Measurements from ENCODE around the gene KATNAL2.

The KATNAL2 gene

GRCh38 chr18:47035156-47035671, 117.8 kb downstream of the KATNAL2 start, which contains the start of gene ELOA2:
Gene ELOA2 (minus strand): TSS chr18:47035621. CDS start chr18:47035264, 357 bp downstream.
- Histone ChIP-seq H3K27me3 (ENCODE audit: control insufficient read depth in 1 of 2, insufficient read depth in 2 of 2, low read length in 2 of 2) (no peaks in the 10 kb centered on the region), H3K9ac (ENCODE audit: low read length in 2 of 2) (no peak within 1 kb of the TSS), H3K36me3 (ENCODE audit: control insufficient read depth in 2 of 2, insufficient read depth in 2 of 2, low read length in 2 of 2) (no peaks in the 10 kb centered on the region)

GRCh38 chr18:47036298-47036874, 119.0 kb downstream of the KATNAL2 start:
- Histone ChIP-seq H3K9ac (ENCODE audit: low read length in 2 of 2) (no peak overlapping the region), H3K27me3 (ENCODE audit: control insufficient read depth in 1 of 2, insufficient read depth in 2 of 2, low read length in 2 of 2) (no peaks in the 10 kb centered on the region), H3K36me3 (ENCODE audit: control insufficient read depth in 2 of 2, insufficient read depth in 2 of 2, low read length in 2 of 2) (no peaks in the 10 kb centered on the region), H3K27ac (ENCODE audit: low read length) (no peak overlapping the region), H3K4me1 (ENCODE audit: control insufficient read depth, insufficient read depth, low read length) (no peaks in the 10 kb centered on the region), H3K9me3 (ENCODE audit: control insufficient read depth in 2 of 2, low read length in 2 of 2) (no peaks in the 10 kb centered on the region), H3K4me3 (ENCODE audit: low read length in 2 of 2) (no peak overlapping the region)

More at GRCh38 chr18:47035156-47035671, 117.8 kb downstream of the KATNAL2 start, which contains the start of gene ELOA2:
- Histone ChIP-seq H3K9me3 (ENCODE audit: control insufficient read depth in 2 of 2, low read length in 2 of 2) (no peaks in the 10 kb centered on the region), H3K4me3 (ENCODE audit: low read length in 2 of 2) (no peak within 1 kb of the TSS), H3K27ac (ENCODE audit: low read length) (no peak within 1 kb of the TSS), H3K4me1 (ENCODE audit: control insufficient read depth, insufficient read depth, low read length) (no peaks in the 10 kb centered on the region)

- Histone ChIP-seq H3K9me3 (ENCODE audit: control insufficient read depth in 2 of 2, low read length in 2 of 2) (no peaks in the 10 kb centered on the region), H3K4me1 (ENCODE audit: control insufficient read depth, insufficient read depth, low read length) (no peaks in the 10 kb centered on the region), H3K36me3 (ENCODE audit: control insufficient read depth in 2 of 2, insufficient read depth in 2 of 2, low read length in 2 of 2) (no peaks in the 10 kb centered on the region), H3K9ac (ENCODE audit: low read length in 2 of 2) (no peak overlapping the region), H3K4me3 (ENCODE audit: low read length in 2 of 2) (no peak overlapping the region), H3K27ac (ENCODE audit: low read length) (no peak overlapping the region), H3K27me3 (ENCODE audit: control insufficient read depth in 1 of 2, insufficient read depth in 2 of 2, low read length in 2 of 2) (no peaks in the 10 kb centered on the region)
Observed at GRCh38 chr18:47036927-47037578, 119.7 kb downstream of the KATNAL2 start.

- no peaks in the 10 kb centered on the region for H3K9me3 ChIP-seq (ENCODE audit: control insufficient read depth in 2 of 2, low read length in 2 of 2)
Observed at GRCh38 chr18:47040982-47041381, 123.6 kb downstream of the KATNAL2 start.

GRCh38 chr18:47050468-47050867, 133.1 kb downstream of the KATNAL2 start:
- no peak overlapping the region for H3K9ac ChIP-seq (ENCODE audit: low read length in 2 of 2)
- H3K36me3 ChIP-seq (ENCODE audit: control insufficient read depth in 2 of 2, insufficient read depth in 2 of 2, low read length in 2 of 2): no peaks in the 10 kb centered on the region
- H3K27ac ChIP-seq (ENCODE audit: low read length): no peak overlapping the region
- H3K9me3 ChIP-seq (ENCODE audit: control insufficient read depth in 2 of 2, low read length in 2 of 2): no peaks in the 10 kb centered on the region
- H3K4me1 ChIP-seq (ENCODE audit: control insufficient read depth, insufficient read depth, low read length): no peaks in the 10 kb centered on the region
- peaks cover 0 to 3% of the 10 kb centered on the region in 2 donors for H3K27me3 ChIP-seq (ENCODE audit: control insufficient read depth in 1 of 2, insufficient read depth in 2 of 2, low read length in 2 of 2)
- no peak overlapping the region for H3K4me3 ChIP-seq (ENCODE audit: low read length in 2 of 2)

More at GRCh38 chr18:47040982-47041381, 123.6 kb downstream of the KATNAL2 start:
- Histone ChIP-seq H3K4me1 (ENCODE audit: control insufficient read depth, insufficient read depth, low read length) (no peaks in the 10 kb centered on the region), H3K9ac (ENCODE audit: low read length in 2 of 2) (no peak overlapping the region), H3K27ac (ENCODE audit: low read length) (no peak overlapping the region), H3K36me3 (ENCODE audit: control insufficient read depth in 2 of 2, insufficient read depth in 2 of 2, low read length in 2 of 2) (no peaks in the 10 kb centered on the region), H3K27me3 (ENCODE audit: control insufficient read depth in 1 of 2, insufficient read depth in 2 of 2, low read length in 2 of 2) (no peaks in the 10 kb centered on the region), H3K4me3 (ENCODE audit: low read length in 2 of 2) (no peak overlapping the region)

- H3K9me3 ChIP-seq (ENCODE audit: control insufficient read depth in 2 of 2, low read length in 2 of 2): no peaks in the 10 kb centered on the region
- H3K27me3 ChIP-seq (ENCODE audit: control insufficient read depth in 1 of 2, insufficient read depth in 2 of 2, low read length in 2 of 2): no peaks in the 10 kb centered on the region
- H3K4me1 ChIP-seq (ENCODE audit: control insufficient read depth, insufficient read depth, low read length): no peaks in the 10 kb centered on the region
- no peaks in the 10 kb centered on the region for H3K36me3 ChIP-seq (ENCODE audit: control insufficient read depth in 2 of 2, insufficient read depth in 2 of 2, low read length in 2 of 2)
- H3K27ac ChIP-seq (ENCODE audit: low read length): no peak overlapping the region
- no peak overlapping the region for H3K9ac ChIP-seq (ENCODE audit: low read length in 2 of 2)
- no peak overlapping the region for H3K4me3 ChIP-seq (ENCODE audit: low read length in 2 of 2)
Observed at GRCh38 chr18:47054369-47054768, 137.0 kb downstream of the KATNAL2 start.

GRCh38 chr18:47062471-47062870, 145.1 kb downstream of the KATNAL2 start:
- H3K9ac ChIP-seq (ENCODE audit: low read length in 2 of 2): no peak overlapping the region
- H3K4me1 ChIP-seq (ENCODE audit: control insufficient read depth, insufficient read depth, low read length): no peaks in the 10 kb centered on the region
- no peak overlapping the region for H3K4me3 ChIP-seq (ENCODE audit: low read length in 2 of 2)
- H3K27ac ChIP-seq (ENCODE audit: low read length): no peak overlapping the region
- H3K9me3 ChIP-seq (ENCODE audit: control insufficient read depth in 2 of 2, low read length in 2 of 2): no peaks in the 10 kb centered on the region
- no peaks in the 10 kb centered on the region for H3K27me3 ChIP-seq (ENCODE audit: control insufficient read depth in 1 of 2, insufficient read depth in 2 of 2, low read length in 2 of 2)
- H3K36me3 ChIP-seq (ENCODE audit: control insufficient read depth in 2 of 2, insufficient read depth in 2 of 2, low read length in 2 of 2): no peaks in the 10 kb centered on the region

GRCh38 chr18:47063096-47063495, 145.7 kb downstream of the KATNAL2 start:
- Histone ChIP-seq H3K9me3 (ENCODE audit: control insufficient read depth in 2 of 2, low read length in 2 of 2) (no peaks in the 10 kb centered on the region), H3K4me3 (ENCODE audit: low read length in 2 of 2) (no peak overlapping the region)

GRCh38 chr18:47067648-47068047, 150.2 kb downstream of the KATNAL2 start:
- no peak overlapping the region for H3K9ac ChIP-seq (ENCODE audit: low read length in 2 of 2)
- no peak overlapping the region for H3K27ac ChIP-seq (ENCODE audit: low read length)
- H3K27me3 ChIP-seq (ENCODE audit: control insufficient read depth in 1 of 2, insufficient read depth in 2 of 2, low read length in 2 of 2): no peaks in the 10 kb centered on the region
- H3K4me1 ChIP-seq (ENCODE audit: control insufficient read depth, insufficient read depth, low read length): no peaks in the 10 kb centered on the region
- H3K4me3 ChIP-seq (ENCODE audit: low read length in 2 of 2): no peak overlapping the region
- H3K9me3 ChIP-seq (ENCODE audit: control insufficient read depth in 2 of 2, low read length in 2 of 2): no peaks in the 10 kb centered on the region
- H3K36me3 ChIP-seq (ENCODE audit: control insufficient read depth in 2 of 2, insufficient read depth in 2 of 2, low read length in 2 of 2): no peaks in the 10 kb centered on the region

More at GRCh38 chr18:47063096-47063495, 145.7 kb downstream of the KATNAL2 start:
- Histone ChIP-seq H3K9ac (ENCODE audit: low read length in 2 of 2) (no peak overlapping the region), H3K36me3 (ENCODE audit: control insufficient read depth in 2 of 2, insufficient read depth in 2 of 2, low read length in 2 of 2) (no peaks in the 10 kb centered on the region), H3K27me3 (ENCODE audit: control insufficient read depth in 1 of 2, insufficient read depth in 2 of 2, low read length in 2 of 2) (no peaks in the 10 kb centered on the region), H3K4me1 (ENCODE audit: control insufficient read depth, insufficient read depth, low read length) (no peaks in the 10 kb centered on the region), H3K27ac (ENCODE audit: low read length) (no peak overlapping the region)

- H3K4me3 ChIP-seq (ENCODE audit: low read length in 2 of 2): no peak overlapping the region
- no peaks in the 10 kb centered on the region for H3K9me3 ChIP-seq (ENCODE audit: control insufficient read depth in 2 of 2, low read length in 2 of 2)
- no peak overlapping the region for H3K9ac ChIP-seq (ENCODE audit: low read length in 2 of 2)
- H3K27me3 ChIP-seq (ENCODE audit: control insufficient read depth in 1 of 2, insufficient read depth in 2 of 2, low read length in 2 of 2): no peaks in the 10 kb centered on the region
- H3K27ac ChIP-seq (ENCODE audit: low read length): no peak overlapping the region
- H3K36me3 ChIP-seq (ENCODE audit: control insufficient read depth in 2 of 2, insufficient read depth in 2 of 2, low read length in 2 of 2): no peaks in the 10 kb centered on the region
- no peaks in the 10 kb centered on the region for H3K4me1 ChIP-seq (ENCODE audit: control insufficient read depth, insufficient read depth, low read length)
Observed at GRCh38 chr18:47075098-47075883, 157.9 kb downstream of the KATNAL2 start.
